Astrocyte (in vitro differentiated cells and primary cell): ENCODE measurements around the gene UBE3C. TPM values are rescaled to one million over a fixed set of nuclear protein-coding genes. Genes with fewer than 3 reads are reported as not detected.

Experiments
- DNase-seq: peaks from one replicate; pipeline ENCODE4 v3.0.0-alpha.2; 2010; ENCODE audit warnings: low read depth
- FAIRE-seq: peaks from 2 replicates; lab custom pipeline; 2011; peaks lifted over from hg19 to GRCh38; lab: Jason Lieb, UNC
- H2AFZ ChIP-seq: 2 replicates; pipeline ENCODE4 v1.6.0; 2012; ENCODE audit warnings: low read depth, low read length, inconsistent platforms
- H3K27ac ChIP-seq: 2 replicates; pipeline ENCODE4 v1.5.1; 2011; ENCODE audit warnings: low read depth, low read length, inconsistent platforms
- H3K27me3 ChIP-seq: 2 replicates; pipeline ENCODE4 v1.6.0; 2011; ENCODE audit warnings: low read length, inconsistent platforms; ENCODE audit not compliant: insufficient read depth
- H3K36me3 ChIP-seq: 2 replicates; pipeline ENCODE4 v1.5.1; 2011; ENCODE audit warnings: low read length, inconsistent platforms; ENCODE audit not compliant: insufficient read depth
- H3K4me1 ChIP-seq: 2 replicates; pipeline ENCODE4 v1.5.1; 2011; ENCODE audit warnings: low read length, inconsistent platforms; ENCODE audit not compliant: insufficient read depth
- H3K4me2 ChIP-seq: 2 replicates; pipeline ENCODE4 v1.6.0; 2012; ENCODE audit warnings: low read length, inconsistent platforms
- H3K4me3 ChIP-seq: 2 replicates; pipeline ENCODE4 v1.5.1; 2011; ENCODE audit warnings: low read depth, mild to moderate bottlenecking, low read length, inconsistent platforms; ENCODE audit not compliant: insufficient read depth
- H3K79me2 ChIP-seq: 2 replicates; pipeline ENCODE4 v1.6.0; 2012; ENCODE audit warnings: mild to moderate bottlenecking, low read length, inconsistent platforms; ENCODE audit not compliant: insufficient read depth
- H3K9ac ChIP-seq: 2 replicates; pipeline ENCODE4 v1.6.0; 2012; ENCODE audit warnings: mild to moderate bottlenecking, low read length, inconsistent platforms
- H3K9me3 ChIP-seq: 2 replicates; pipeline ENCODE4 v1.5.1; 2012; ENCODE audit warnings: low read depth, mild to moderate bottlenecking, low read length, inconsistent platforms; ENCODE audit not compliant: insufficient read depth
- H4K20me1 ChIP-seq: 2 replicates; pipeline ENCODE4 v1.6.0; 2012; ENCODE audit warnings: low read length, inconsistent platforms; ENCODE audit not compliant: insufficient read depth
- H3K27ac Mint-ChIP-seq: one replicate; pipeline ENCODE4 v1.8.0; 2021; ENCODE audit warnings: mild to moderate bottlenecking, mixed read lengths; ENCODE audit not compliant: unreplicated experiment
- H3K27me3 Mint-ChIP-seq: one replicate; pipeline ENCODE4 v1.8.0; 2021; ENCODE audit warnings: low read depth, mixed read lengths; ENCODE audit not compliant: unreplicated experiment
- H3K36me3 Mint-ChIP-seq: one replicate; pipeline ENCODE4 v1.8.0; 2021; ENCODE audit warnings: low read depth, mixed read lengths; ENCODE audit not compliant: unreplicated experiment
- H3K4me1 Mint-ChIP-seq: one replicate; pipeline ENCODE4 v1.8.0; 2021; ENCODE audit warnings: low read depth, mixed read lengths; ENCODE audit not compliant: unreplicated experiment
- H3K4me3 Mint-ChIP-seq: one replicate; pipeline ENCODE4 v1.8.0; 2021; ENCODE audit warnings: mild to moderate bottlenecking, moderate library complexity, mixed read lengths; ENCODE audit not compliant: unreplicated experiment
- H3K9me3 Mint-ChIP-seq: one replicate; pipeline ENCODE4 v1.8.0; 2021; ENCODE audit warnings: mild to moderate bottlenecking, mixed read lengths; ENCODE audit not compliant: unreplicated experiment
- CTCF ChIP-seq: IDR thresholded peaks from 2 replicates; pipeline ENCODE4 v1.5.1; 2011; ENCODE audit warnings: low read depth, mild to moderate bottlenecking, inconsistent platforms, low read length, moderate library complexity; ENCODE audit not compliant: insufficient read depth
- EZH2 ChIP-seq: IDR thresholded peaks from 2 replicates; pipeline ENCODE4 v1.6.1; 2012; ENCODE audit warnings: mild to moderate bottlenecking, low read length, inconsistent platforms; ENCODE audit not compliant: insufficient read depth
- total RNA-seq: library from RNA; stranded (reverse); gene quantifications from 2 replicates; pipeline ENCODE4 v1.2.1, GENCODE V29; 2021

UBE3C gene
- total RNA-seq, 1 donor from 2014 or later = 76.9 TPM

- no peak overlapping the region for H3K4me3 ChIP-seq
Measured at GRCh38 chr7:157278167-157278790, 139.6 kb downstream of the UBE3C start.

GRCh38 chr7:157278791-157279724 lies 140.3 kb downstream of the UBE3C start:
- H2AFZ ChIP-seq = peak overlapping the region; percentile 73
- H3K9ac ChIP-seq = peak overlapping the region; percentile 60
- DNase-seq (no peak), FAIRE-seq (no peak)
- peaks cover 6% of the 10 kb centered on the region for H3K4me1 Mint-ChIP-seq
- no peaks in the 10 kb centered on the region for H4K20me1 ChIP-seq
- no peaks in the 10 kb centered on the region for H3K36me3 ChIP-seq
- H3K27ac ChIP-seq = no peak overlapping the region
- peak overlapping the region; percentile 77 for H3K4me2 ChIP-seq
- H3K27ac Mint-ChIP-seq = no peak overlapping the region
- H3K4me3 Mint-ChIP-seq = no peak overlapping the region
- no peaks in the 10 kb centered on the region for H3K79me2 ChIP-seq
- no peak for TF ChIP-seq EZH2
- TF ChIP-seq CTCF = no peak
- H3K9me3 ChIP-seq = no peaks in the 10 kb centered on the region
- H3K9me3 Mint-ChIP-seq = peaks cover 3% of the 10 kb centered on the region
- H3K27me3 ChIP-seq = no peaks in the 10 kb centered on the region
- H3K36me3 Mint-ChIP-seq = peaks cover 7% of the 10 kb centered on the region
- no peaks in the 10 kb centered on the region for H3K27me3 Mint-ChIP-seq
- peaks cover 21% of the 10 kb centered on the region for H3K4me1 ChIP-seq
- H3K4me3 ChIP-seq = peak overlapping the region; percentile 28

More at GRCh38 chr7:157278167-157278790, 139.6 kb downstream of the UBE3C start:
- Histone ChIP-seq H2AFZ (no peak overlapping the region), H3K4me1 (peaks cover 26% of the 10 kb centered on the region), H3K27me3 (no peaks in the 10 kb centered on the region), H3K27ac (no peak overlapping the region), H3K9ac (no peak overlapping the region), H4K20me1 (no peaks in the 10 kb centered on the region), H3K36me3 (no peaks in the 10 kb centered on the region), H3K9me3 (no peaks in the 10 kb centered on the region), H3K79me2 (no peaks in the 10 kb centered on the region), H3K4me2 (no peak overlapping the region)
- Mint-ChIP-seq H3K36me3 (peaks cover 7% of the 10 kb centered on the region), H3K27ac (no peak overlapping the region), H3K4me1 (peaks cover 6% of the 10 kb centered on the region), H3K4me3 (no peak overlapping the region), H3K9me3 (no peaks in the 10 kb centered on the region), H3K27me3 (no peaks in the 10 kb centered on the region)
- no peak for TF ChIP-seq CTCF
- TF ChIP-seq EZH2 = no peak
- no peak for DNase-seq
- FAIRE-seq = no peak
